ENCODE results near the gene DENND6A. TPM values are rescaled to one million over a fixed set of nuclear protein-coding genes. Genes with fewer than 3 reads are reported as not detected.

DENND6A gene
- total RNA-seq, 1 donor from 2014 or later, result 29.7 TPM

Small RNA genes within 50 kb of the gene (small RNA-seq; reads per million reads assigned to genes)
- gene RNU6ATAC26P, result not detected

Other genes starting within 250 kb of the DENND6A start
- 0.52 TPM for gene DNAH12, start 148.7 kb downstream of the DENND6A start, total RNA-seq
- 6.8 TPM for gene PDE12, start 136.8 kb downstream of the DENND6A start, total RNA-seq
- gene ARF4, start 95.7 kb downstream of the DENND6A start, total RNA-seq, result 117 TPM
- 53.2 TPM for gene SLMAP, start 63.2 kb upstream of the DENND6A start, total RNA-seq